Type B pancreatic cell (in vitro differentiated cells): ENCODE results near the gene PDE8A. TPM values are rescaled to one million over a fixed set of nuclear protein-coding genes. Genes with fewer than 3 reads are reported as not detected.

Source experiments
- DNase-seq: peaks from one replicate; pipeline ENCODE4 v3.0.0; 2021; ENCODE audit warnings: mixed read lengths; ENCODE audit not compliant: unreplicated experiment; ENCODE audit errors: extremely low spot score
- H3K27ac Mint-ChIP-seq: 2 replicates; pipeline ENCODE4 v1.8.0; 2021; ENCODE audit warnings: mild to moderate bottlenecking, mixed read lengths
- H3K27me3 Mint-ChIP-seq: 2 replicates; pipeline ENCODE4 v1.8.0; 2021; ENCODE audit warnings: mixed read lengths
- H3K36me3 Mint-ChIP-seq: 2 replicates; pipeline ENCODE4 v1.8.0; 2021; ENCODE audit warnings: mixed read lengths
- H3K4me1 Mint-ChIP-seq: one replicate; pipeline ENCODE4 v1.8.0; 2021; ENCODE audit warnings: mixed read lengths; ENCODE audit not compliant: unreplicated experiment
- H3K4me3 Mint-ChIP-seq: 2 replicates; pipeline ENCODE4 v1.8.0; 2021; ENCODE audit warnings: mild to moderate bottlenecking, mixed read lengths
- H3K9me3 Mint-ChIP-seq: 2 replicates; pipeline ENCODE4 v1.8.0; 2021; ENCODE audit warnings: mixed read lengths
- CTCF ChIP-seq: fragments of 200-600 bp; sonication (generic); conservative IDR thresholded peaks from 2 replicates; pipeline ENCODE4 v1.5.0; 2021; ENCODE audit warnings: antibody characterized with exemption, mild to moderate bottlenecking
- total RNA-seq: library from RNA; stranded (reverse); gene quantifications from 2 replicates; pipeline ENCODE4 v1.2.1, GENCODE V29; 2021; ENCODE audit warnings: low replicate concordance

PDE8A gene
- total RNA-seq, 1 donor from 2014 or later: 22.8 TPM

GRCh38 chr15:85024509-85025336 is 43.1 kb downstream of the PDE8A start:
- no peak for DNase-seq
- Mint-ChIP-seq H3K36me3 (no peaks in the 10 kb centered on the region), H3K9me3 (peaks cover 4% of the 10 kb centered on the region), H3K27ac (no peak overlapping the region), H3K27me3 (no peaks in the 10 kb centered on the region), H3K4me1 (peaks cover 16% of the 10 kb centered on the region), H3K4me3 (no peak overlapping the region)
- no peak for TF ChIP-seq CTCF

- Mint-ChIP-seq H3K4me1 (peaks cover 24% of the 10 kb centered on the region), H3K4me3 (no peak overlapping the region), H3K36me3 (no peaks in the 10 kb centered on the region), H3K27me3 (no peaks in the 10 kb centered on the region), H3K27ac (no peak overlapping the region), H3K9me3 (peaks cover 4% of the 10 kb centered on the region)
- TF ChIP-seq CTCF: no peak
- DNase-seq: no peak
Observed at GRCh38 chr15:85025516-85026251, 44.0 kb downstream of the PDE8A start.

DNA sequence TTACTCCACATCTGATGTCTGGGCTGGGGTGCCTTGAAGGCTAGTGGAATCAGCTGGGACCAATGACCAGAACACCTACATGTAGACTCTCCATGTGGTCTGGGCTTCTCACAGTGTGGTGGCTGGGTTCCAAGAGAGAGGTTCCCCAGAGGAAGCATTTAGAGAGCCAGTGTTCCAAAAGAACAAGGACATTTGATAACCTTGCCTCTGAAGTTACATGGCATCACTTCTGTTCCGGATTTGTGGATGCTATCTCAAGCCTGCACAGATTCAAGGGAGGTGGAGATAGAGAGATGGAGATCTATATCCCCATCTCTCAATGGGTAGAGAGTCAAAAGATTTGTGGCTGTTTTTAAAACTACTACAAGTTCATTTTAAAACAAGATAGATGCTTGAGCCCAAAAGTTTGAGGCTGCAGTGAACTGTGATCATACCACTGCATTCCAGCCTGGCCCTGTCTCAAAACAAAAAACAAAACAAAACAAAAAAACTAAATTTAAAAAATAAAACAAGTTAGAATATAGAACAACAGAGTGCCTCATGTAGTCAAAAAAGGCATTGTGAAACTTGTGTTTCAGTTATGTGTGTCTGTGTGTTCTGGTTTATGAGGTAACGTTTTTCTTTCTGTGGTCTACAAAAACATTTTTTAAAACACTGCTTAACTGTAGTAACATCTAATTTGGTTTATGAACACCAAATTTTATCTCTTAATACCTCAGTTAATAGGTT is 44.8 kb downstream of the PDE8A start:
- TF ChIP-seq CTCF: no peak
- Mint-ChIP-seq H3K9me3 (peaks cover 4% of the 10 kb centered on the region), H3K27ac (no peak overlapping the region), H3K4me1 (peaks cover 25% of the 10 kb centered on the region), H3K36me3 (no peaks in the 10 kb centered on the region), H3K4me3 (no peak overlapping the region), H3K27me3 (no peaks in the 10 kb centered on the region)
- no peak for DNase-seq

- Mint-ChIP-seq H3K4me3 (no peak overlapping the region), H3K27me3 (no peaks in the 10 kb centered on the region), H3K36me3 (no peaks in the 10 kb centered on the region), H3K9me3 (peaks cover 4% of the 10 kb centered on the region), H3K27ac (no peak overlapping the region), H3K4me1 (peaks cover 29% of the 10 kb centered on the region)
- no peak for DNase-seq
- TF ChIP-seq CTCF: no peak
Observed at GRCh38 chr15:85027033-85027380, 45.4 kb downstream of the PDE8A start.

DNA sequence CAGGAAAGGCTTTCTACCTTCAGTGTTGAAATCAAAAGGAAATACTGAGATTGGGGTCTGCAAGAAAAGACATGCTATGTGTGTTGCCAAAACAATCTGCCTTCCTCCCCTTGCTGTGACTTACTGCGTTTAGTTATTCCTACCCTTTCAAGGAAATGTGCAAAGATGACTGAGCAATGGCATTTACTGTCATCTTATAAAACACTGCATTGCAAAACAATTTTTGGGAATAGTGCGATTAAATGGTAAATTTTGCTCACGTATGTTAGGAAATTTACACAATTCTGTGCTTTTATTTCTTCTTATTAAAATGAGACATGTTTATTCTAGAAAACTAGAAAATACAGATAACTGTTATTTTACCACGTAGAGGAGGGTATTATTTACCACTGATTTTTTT is 45.8 kb downstream of the PDE8A start:
- H3K9me3 Mint-ChIP-seq: peaks cover 4% of the 10 kb centered on the region
- H3K27me3 Mint-ChIP-seq: no peaks in the 10 kb centered on the region
- DNase-seq: no peak
- H3K4me3 Mint-ChIP-seq: no peak overlapping the region
- H3K27ac Mint-ChIP-seq: no peak overlapping the region
- no peaks in the 10 kb centered on the region for H3K36me3 Mint-ChIP-seq
- no peak for TF ChIP-seq CTCF
- H3K4me1 Mint-ChIP-seq: peaks cover 31% of the 10 kb centered on the region
